Activated CD4-positive, alpha-beta memory T cell treated with anti-CD3 and anti-CD28 coated beads, Interleukin-2, amount 10 ng/mL, durations not matched to agents 7 days and 5 days (primary cell): ENCODE data around the gene PHLDB2. TPM values are rescaled to one million over a fixed set of nuclear protein-coding genes. Genes with fewer than 3 reads are reported as not detected.

Experiments
- CTCF ChIA-PET: fragments of 350-600 bp; sonication (Branson Sonifier 250); formaldehyde crosslinking; loops from one replicate; lab custom pipeline; 2021; ENCODE audit warnings: antibody characterized with exemption, inconsistent platforms; lab: Charles Lee
- POLR2A ChIA-PET: fragments of 350-600 bp; sonication (Branson Sonifier 250); formaldehyde crosslinking; loops from one replicate; lab custom pipeline; 2021; ENCODE audit warnings: antibody characterized with exemption; lab: Charles Lee
- DNase-seq: peaks from one replicate; pipeline ENCODE4 v3.0.0-alpha.2; 2020
- H3K27ac Mint-ChIP-seq: one replicate; pipeline ENCODE4 v1.8.0; 2021; ENCODE audit warnings: mild to moderate bottlenecking, mixed read lengths
- H3K27me3 Mint-ChIP-seq: one replicate; pipeline ENCODE4 v1.8.0; 2021; ENCODE audit warnings: mixed read lengths
- H3K36me3 Mint-ChIP-seq: one replicate; pipeline ENCODE4 v1.8.0; 2021; ENCODE audit warnings: low read depth, mixed read lengths
- H3K4me1 Mint-ChIP-seq: one replicate; pipeline ENCODE4 v1.8.0; 2021; ENCODE audit warnings: mixed read lengths
- H3K4me3 Mint-ChIP-seq: one replicate; pipeline ENCODE4 v1.8.0; 2021; ENCODE audit warnings: mild to moderate bottlenecking, mixed read lengths
- H3K9me3 Mint-ChIP-seq: one replicate; pipeline ENCODE4 v1.8.0; 2021; ENCODE audit warnings: mixed read lengths
- total RNA-seq, 2 experiments: library from RNA; stranded (reverse); gene quantifications; one replicate each; pipeline ENCODE4 v1.2.3, GENCODE V29; 2021

Gene PHLDB2
- total RNA-seq, 2 experiments from 2014 or later = 4.6 to 6.3 TPM

- no peak for DNase-seq
- Mint-ChIP-seq H3K27ac (no peak overlapping the region), H3K9me3 (no peaks in the 10 kb centered on the region), H3K4me3 (no peak overlapping the region), H3K4me1 (peaks cover 4% of the 10 kb centered on the region), H3K36me3 (peaks cover 8% of the 10 kb centered on the region), H3K27me3 (no peaks in the 10 kb centered on the region)
- ChIA-PET CTCF (interaction anchor here (0.7 kb wide), 3 partner anchors 9 to 123 kb away, joined by 3 read pairs; no protein-coding TSS in a partner anchor), POLR2A (no interaction called here)
Observed at GRCh38 chr3:111921181-111921580, 62.1 kb downstream of the PHLDB2 start.

- Mint-ChIP-seq H3K4me3 (no peak overlapping the region), H3K27me3 (no peaks in the 10 kb centered on the region)
- POLR2A ChIA-PET = no interaction called here
Observed at GRCh38 chr3:111923095-111923771, 64.2 kb downstream of the PHLDB2 start.

GRCh38 chr3:111923806-111924205 lies 64.7 kb downstream of the PHLDB2 start:
- H3K4me3 Mint-ChIP-seq = no peak overlapping the region
- H3K27me3 Mint-ChIP-seq = no peaks in the 10 kb centered on the region
- CTCF ChIA-PET = no interaction called here
- peaks cover 8% of the 10 kb centered on the region for H3K36me3 Mint-ChIP-seq
- no peak for DNase-seq
- H3K9me3 Mint-ChIP-seq = no peaks in the 10 kb centered on the region
- H3K27ac Mint-ChIP-seq = no peak overlapping the region
- POLR2A ChIA-PET = no interaction called here
- H3K4me1 Mint-ChIP-seq = peaks cover 4% of the 10 kb centered on the region

More at GRCh38 chr3:111923095-111923771, 64.2 kb downstream of the PHLDB2 start:
- Mint-ChIP-seq H3K27ac (no peak overlapping the region), H3K36me3 (peaks cover 8% of the 10 kb centered on the region), H3K4me1 (peaks cover 4% of the 10 kb centered on the region), H3K9me3 (no peaks in the 10 kb centered on the region)
- CTCF ChIA-PET = no interaction called here
- no peak for DNase-seq

- Mint-ChIP-seq H3K4me1 (peaks cover 4% of the 10 kb centered on the region), H3K27ac (no peak overlapping the region), H3K4me3 (no peak overlapping the region), H3K36me3 (peaks cover 4% of the 10 kb centered on the region), H3K27me3 (no peaks in the 10 kb centered on the region), H3K9me3 (no peaks in the 10 kb centered on the region)
- DNase-seq = no peak
- ChIA-PET CTCF (no interaction called here), POLR2A (interaction anchor here (0.6 kb wide), 1 partner anchor 79 kb away, joined by 3 read pairs; no protein-coding TSS in a partner anchor)
Observed at GRCh38 chr3:111924283-111924682, 65.2 kb downstream of the PHLDB2 start.

- Mint-ChIP-seq H3K36me3 (no peaks in the 10 kb centered on the region), H3K4me1 (peaks cover 4% of the 10 kb centered on the region), H3K4me3 (no peak overlapping the region), H3K9me3 (no peaks in the 10 kb centered on the region), H3K27me3 (no peaks in the 10 kb centered on the region), H3K27ac (no peak overlapping the region)
- POLR2A ChIA-PET = no interaction called here
- CTCF ChIA-PET = interaction anchor here (0.8 kb wide), 1 partner anchor 43 kb away, joined by 3 read pairs; no protein-coding TSS in a partner anchor
- DNase-seq = no peak
Observed at GRCh38 chr3:111926266-111926676, 67.2 kb downstream of the PHLDB2 start.

GRCh38 chr3:111928613-111929012 lies 69.5 kb downstream of the PHLDB2 start:
- no peak for DNase-seq
- Mint-ChIP-seq H3K4me1 (no peaks in the 10 kb centered on the region), H3K9me3 (no peaks in the 10 kb centered on the region), H3K4me3 (no peak overlapping the region), H3K27ac (no peak overlapping the region), H3K27me3 (no peaks in the 10 kb centered on the region), H3K36me3 (no peaks in the 10 kb centered on the region)
- ChIA-PET CTCF (no interaction called here), POLR2A (no interaction called here)

- CTCF ChIA-PET = no interaction called here
- POLR2A ChIA-PET = no interaction called here
- H3K36me3 Mint-ChIP-seq = no peaks in the 10 kb centered on the region
- no peak overlapping the region for H3K4me3 Mint-ChIP-seq
- H3K27me3 Mint-ChIP-seq = no peaks in the 10 kb centered on the region
- no peaks in the 10 kb centered on the region for H3K4me1 Mint-ChIP-seq
- DNase-seq = no peak
- H3K27ac Mint-ChIP-seq = no peak overlapping the region
- no peaks in the 10 kb centered on the region for H3K9me3 Mint-ChIP-seq
Observed at GRCh38 chr3:111929484-111929883, 70.4 kb downstream of the PHLDB2 start.

- Mint-ChIP-seq H3K27ac (no peak overlapping the region), H3K27me3 (no peaks in the 10 kb centered on the region), H3K4me3 (no peak overlapping the region), H3K36me3 (no peaks in the 10 kb centered on the region), H3K9me3 (no peaks in the 10 kb centered on the region), H3K4me1 (no peaks in the 10 kb centered on the region)
- no peak for DNase-seq
- CTCF ChIA-PET = interaction anchor here (0.7 kb wide), 1 partner anchor 40 kb away, joined by 3 read pairs; no protein-coding TSS in a partner anchor
- POLR2A ChIA-PET = no interaction called here
Observed at GRCh38 chr3:111932946-111933345, 73.9 kb downstream of the PHLDB2 start.

GRCh38 chr3:111936191-111936841 lies 77.3 kb downstream of the PHLDB2 start:
- no peaks in the 10 kb centered on the region for H3K27me3 Mint-ChIP-seq
- no peaks in the 10 kb centered on the region for H3K4me1 Mint-ChIP-seq
- ChIA-PET CTCF (interaction anchor here (1.8 kb wide), 1 partner anchor 31 kb away, joined by 4 read pairs; no protein-coding TSS in a partner anchor), POLR2A (no interaction called here)
- DNase-seq = no peak
- no peak overlapping the region for H3K27ac Mint-ChIP-seq
- H3K4me3 Mint-ChIP-seq = no peak overlapping the region
- H3K9me3 Mint-ChIP-seq = no peaks in the 10 kb centered on the region
- H3K36me3 Mint-ChIP-seq = peaks cover 3% of the 10 kb centered on the region

- DNase-seq = no peak
- Mint-ChIP-seq H3K27ac (no peak overlapping the region), H3K36me3 (peaks cover 3% of the 10 kb centered on the region), H3K4me3 (no peak overlapping the region), H3K4me1 (no peaks in the 10 kb centered on the region), H3K9me3 (no peaks in the 10 kb centered on the region), H3K27me3 (no peaks in the 10 kb centered on the region)
- ChIA-PET POLR2A (no interaction called here), CTCF (interaction anchor here (1.8 kb wide), 1 partner anchor 31 kb away, joined by 4 read pairs; no protein-coding TSS in a partner anchor)
Observed at GRCh38 chr3:111936967-111937366, 77.9 kb downstream of the PHLDB2 start.

- ChIA-PET CTCF (no interaction called here), POLR2A (no interaction called here)
- Mint-ChIP-seq H3K27me3 (no peaks in the 10 kb centered on the region), H3K36me3 (peaks cover 3% of the 10 kb centered on the region), H3K27ac (no peak overlapping the region), H3K4me3 (no peak overlapping the region), H3K4me1 (no peaks in the 10 kb centered on the region), H3K9me3 (no peaks in the 10 kb centered on the region)
- no peak for DNase-seq
Observed at GRCh38 chr3:111937871-111938270, 78.8 kb downstream of the PHLDB2 start.

- no peak for DNase-seq
Observed at GRCh38 chr3:111939873-111940272, 80.8 kb downstream of the PHLDB2 start.

GRCh38 chr3:111943533-111943932 lies 84.5 kb downstream of the PHLDB2 start:
- H3K4me3 Mint-ChIP-seq = no peak overlapping the region
- no peaks in the 10 kb centered on the region for H3K27me3 Mint-ChIP-seq
- H3K9me3 Mint-ChIP-seq = no peaks in the 10 kb centered on the region
- no peak for DNase-seq
- CTCF ChIA-PET = no interaction called here
- no peak overlapping the region for H3K27ac Mint-ChIP-seq
- H3K36me3 Mint-ChIP-seq = peaks cover 3% of the 10 kb centered on the region
- POLR2A ChIA-PET = no interaction called here
- no peaks in the 10 kb centered on the region for H3K4me1 Mint-ChIP-seq

More at GRCh38 chr3:111939873-111940272, 80.8 kb downstream of the PHLDB2 start:
- no peak overlapping the region for H3K4me3 Mint-ChIP-seq
- no peaks in the 10 kb centered on the region for H3K4me1 Mint-ChIP-seq
- ChIA-PET POLR2A (no interaction called here), CTCF (no interaction called here)
- H3K27ac Mint-ChIP-seq = no peak overlapping the region
- H3K9me3 Mint-ChIP-seq = no peaks in the 10 kb centered on the region
- H3K36me3 Mint-ChIP-seq = peaks cover 3% of the 10 kb centered on the region
- H3K27me3 Mint-ChIP-seq = no peaks in the 10 kb centered on the region
